Endothelial cell of umbilical vein (primary cell): ENCODE data around the gene ANKS6. TPM values are rescaled to one million over a fixed set of nuclear protein-coding genes. Genes with fewer than 3 reads are reported as not detected.

Experiments
- BruUV-seq: library from RNA; stranded (reverse); fragments of 400-500 nt; replicated peaks from 2 replicates; lab custom pipeline; 2021; lab: Mats Ljungman, UMichigan
- CTCF ChIA-PET: fragments of 300-600, 350-600 bp; sonication (Branson Sonifier 250); formaldehyde crosslinking; loops from one replicate; lab custom pipeline; 2021; ENCODE audit warnings: antibody characterized with exemption, inconsistent platforms; lab: Charles Lee
- POLR2A ChIA-PET: fragments of 300-600, 350-600 bp; sonication (Branson Sonifier 250); formaldehyde crosslinking; loops from one replicate; lab custom pipeline; 2021; ENCODE audit warnings: antibody characterized with exemption, inconsistent platforms; lab: Charles Lee
- DNase-seq: peaks from one replicate; pipeline ENCODE4 v3.0.0-alpha.2; 2011; ENCODE audit warnings: low read depth, low spot score
- FAIRE-seq: peaks from 2 replicates; lab custom pipeline; 2011; peaks lifted over from hg19 to GRCh38; lab: Jason Lieb, UNC
- H2AFZ ChIP-seq: 2 replicates; pipeline ENCODE4 v1.6.0; 2012; ENCODE audit warnings: low read depth, low read length, control low read depth, inconsistent platforms
- H3K27ac ChIP-seq: 2 replicates; pipeline ENCODE4 v1.5.1; 2011; ENCODE audit warnings: low read depth, mild to moderate bottlenecking, control low read depth, low read length, moderate library complexity; ENCODE audit not compliant: insufficient read depth
- H3K27me3 ChIP-seq, 2 experiments: 2 replicates each; pipeline versions ENCODE4 v1.6.0 to v1.6.1; 2011; ENCODE audit warnings: low read length in 2 of 2, mixed read lengths in 1 of 2; ENCODE audit not compliant: control insufficient read depth in 2 of 2, insufficient read depth in 2 of 2
- H3K36me3 ChIP-seq, 2 experiments: 2 replicates in 1 of 2; 3 replicates in 1 of 2; pipeline ENCODE4 v1.5.1; 2011; ENCODE audit warnings: low read length in 2 of 2, mild to moderate bottlenecking in 1 of 2, moderate library complexity in 1 of 2; ENCODE audit not compliant: control insufficient read depth in 2 of 2, insufficient read depth in 2 of 2; ENCODE audit errors: extremely low read depth in 1 of 2
- H3K4me1 ChIP-seq: 3 replicates; pipeline ENCODE4 v1.5.1; 2011; ENCODE audit warnings: mild to moderate bottlenecking, low read length; ENCODE audit not compliant: control insufficient read depth, insufficient read depth; ENCODE audit errors: extremely low read depth
- H3K4me2 ChIP-seq: 2 replicates; pipeline ENCODE4 v1.6.1; 2011; ENCODE audit warnings: low read length, control low read depth, mixed read lengths; ENCODE audit not compliant: insufficient read depth
- H3K4me3 ChIP-seq, 3 experiments: fragments of 200-600 bp in 1 of 3; sonication (generic), shearing (Covaris generic) in 1 of 3; replicated peaks in 1 of 3; 2 replicates each; pipeline ENCODE4 v1.5.1; 2011 to 2016; ENCODE audit warnings: control low read depth in 3 of 3, low read length in 3 of 3, mild to moderate bottlenecking in 2 of 3, inconsistent platforms in 1 of 3, low read depth in 1 of 3, moderate library complexity in 1 of 3; ENCODE audit not compliant: insufficient read depth in 1 of 3
- H3K79me2 ChIP-seq: 2 replicates; pipeline ENCODE4 v1.6.0; 2012; ENCODE audit warnings: low read length, inconsistent platforms; ENCODE audit not compliant: control insufficient read depth, insufficient read depth
- H3K9ac ChIP-seq: replicated peaks from 2 replicates; pipeline ENCODE3; 2011; ENCODE audit warnings: low read length, control low read depth; ENCODE audit not compliant: insufficient read depth; ENCODE audit errors: extremely low read depth
- H3K9me1 ChIP-seq: replicated peaks from 3 replicates; pipeline ENCODE4 v1.6.0; 2011; ENCODE audit warnings: mild to moderate bottlenecking, low read length; ENCODE audit not compliant: control insufficient read depth, insufficient read depth; ENCODE audit errors: extremely low read depth
- H3K9me3 ChIP-seq: replicated peaks from 2 replicates; pipeline ENCODE4 v1.5.1; 2012; ENCODE audit warnings: low read length, inconsistent platforms; ENCODE audit not compliant: control insufficient read depth, insufficient read depth
- H4K20me1 ChIP-seq: replicated peaks from 2 replicates; pipeline ENCODE3; 2011; ENCODE audit warnings: mild to moderate bottlenecking, low read length; ENCODE audit not compliant: control insufficient read depth, insufficient read depth; ENCODE audit errors: extremely low read depth
- CTCF ChIP-seq, 2 donors: IDR thresholded peaks; 1 replicate in 1 of 2; 2 replicates in 1 of 2; pipeline ENCODE4 v1.5.1; 2011; ENCODE audit warnings: low read length in 2 of 2, mild to moderate bottlenecking in 2 of 2, moderate library complexity in 2 of 2, control low read depth in 1 of 2, inconsistent platforms in 1 of 2, low read depth in 1 of 2; ENCODE audit not compliant: insufficient read depth in 1 of 2; ENCODE audit errors: extremely low read depth in 1 of 2
- EZH2 ChIP-seq: IDR thresholded peaks from 2 replicates; pipeline ENCODE4 v1.6.1; 2012; ENCODE audit warnings: borderline replicate concordance, low read depth, mild to moderate bottlenecking, moderate library complexity, low read length, inconsistent platforms; ENCODE audit not compliant: severe bottlenecking
- FOS ChIP-seq: IDR thresholded peaks from 2 replicates; pipeline ENCODE4 v1.6.1; 2011; ENCODE audit warnings: mild to moderate bottlenecking, low read length, moderate library complexity, borderline replicate concordance; ENCODE audit not compliant: insufficient read depth
- GATA2 ChIP-seq: IDR thresholded peaks from 2 replicates; pipeline ENCODE4 v1.7.0; 2011; ENCODE audit warnings: low read depth, mild to moderate bottlenecking, moderate library complexity, mixed read lengths, low read length; ENCODE audit not compliant: insufficient read length, insufficient read depth
- JUN ChIP-seq: IDR thresholded peaks from 2 replicates; pipeline ENCODE4 v1.6.1; 2011; ENCODE audit warnings: borderline replicate concordance, low read depth; ENCODE audit not compliant: insufficient read length, insufficient read depth
- MYC ChIP-seq: IDR thresholded peaks from one replicate; pipeline ENCODE4 v1.6.1; 2011; ENCODE audit warnings: mild to moderate bottlenecking, low read depth, low read length
- POLR2A ChIP-seq: IDR thresholded peaks from 2 replicates; pipeline ENCODE4 v1.6.1; 2012; ENCODE audit warnings: low read depth, mild to moderate bottlenecking, control low read depth, low read length
- dilution Hi-C: fragments of 300-500 bp; cut with MboI; formaldehyde crosslinking; loops from one replicate; pipeline ENCODE4 v1.15.0; 2019; ENCODE audit warnings: low sequenced_read_pairs; ENCODE audit not compliant: extremely low pct_ligation_motif_present
- intact Hi-C: fragments of 100-400 bp; cut with micrococcal nuclease; formaldehyde crosslinking; loops from one replicate; pipeline ENCODE4 v1.10.0; 2022
- polyA plus RNA-seq, 4 experiments: library from polyadenylated mRNA; depleted of rRNA in 3 of 4; stranded (reverse) in 3 of 4; unstranded in 1 of 4; fragments of >200 nt; gene quantifications; 2 replicates each; pipeline versions ENCODE4 v1.2.1 to v1.2.3, GENCODE V29; 2011 to 2012; ENCODE audit warnings: missing spikeins in 1 of 4
- total RNA-seq: library from RNA; stranded (reverse); gene quantifications from 2 replicates; pipeline ENCODE4 v1.2.3, GENCODE V29; 2021
- TF ChIP-seq, protein P1 (sequence below): IDR thresholded peaks from 2 replicates; pipeline ENCODE4 v1.6.1; 2011; ENCODE audit not compliant: insufficient read depth, insufficient read length

ANKS6 gene
- total and polyA plus RNA-seq, 2 donors (not counting 3 experiments of a cell fraction or from before 2014, with no cell fraction given), result 15.5 to 18.6 TPM

DNA sequence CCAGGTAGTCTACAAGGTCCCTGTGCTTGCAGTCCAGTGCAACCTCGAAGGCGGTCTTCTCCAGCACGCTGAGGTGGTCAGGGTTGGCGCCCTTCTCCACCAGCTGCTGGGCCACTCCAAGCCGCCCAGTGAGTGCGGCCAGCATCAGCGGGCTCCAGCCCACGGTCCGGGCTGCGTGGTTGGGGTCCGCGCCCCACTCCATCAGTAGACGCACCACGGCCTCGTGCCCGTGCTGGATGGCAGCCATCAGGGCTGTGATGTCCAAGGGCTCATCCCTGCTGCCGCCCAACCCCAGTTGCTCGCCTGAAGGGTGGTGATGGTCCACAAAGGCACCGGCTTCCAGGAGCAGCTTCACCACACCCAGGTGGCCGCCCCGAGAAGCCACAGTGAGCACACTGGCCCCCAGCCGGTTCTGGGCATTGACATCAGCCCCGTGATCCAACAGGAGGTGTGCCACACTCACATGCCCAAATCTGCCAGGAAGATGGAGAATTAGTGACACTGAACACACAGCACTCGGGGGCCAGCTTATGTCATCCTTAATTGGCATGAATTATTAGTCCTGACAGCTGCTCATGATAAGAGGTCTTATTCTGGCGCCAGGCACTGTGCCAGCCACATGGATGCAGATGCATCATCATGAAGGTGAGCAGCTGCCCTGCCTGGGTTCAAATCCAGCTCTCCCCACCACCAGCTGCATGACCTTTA is 6.1 kb downstream of the ANKS6 start:
- Histone ChIP-seq H3K9me3 (no peaks in the 10 kb centered on the region), H4K20me1 (no peaks in the 10 kb centered on the region), H3K4me1 (peaks cover 9% of the 10 kb centered on the region), H3K9me1 (no peaks in the 10 kb centered on the region), H3K36me3 (no peaks in the 10 kb centered on the region), H3K9ac (no peak overlapping the region), H3K4me3 (no peak overlapping the region), H3K79me2 (peaks cover 20% of the 10 kb centered on the region), H3K27me3 (no peaks in the 10 kb centered on the region), H3K27ac (no peak overlapping the region), H3K4me2 (no peak overlapping the region), H2AFZ (no peak overlapping the region)
- DNase-seq (no peak), FAIRE-seq (no peak)
- intact Hi-C loops, result loop anchor here (2.0 to 5.0 kb wide), 2 partner anchors 718 to 867 kb away; partner anchors contain the start of gene TRMO
- no peak for TF ChIP-seq CTCF (IDR thresholded peaks at IDR 0.05; ENCODE audit: extremely low read depth in 1 of 2, insufficient read depth in 1 of 2, low read depth in 1 of 2, low read length in 2 of 2)
- TF ChIP-seq GATA2, result no peak
- TF ChIP-seq POLR2A, result no peak
- TF ChIP-seq JUN, result no peak
- TF ChIP-seq, protein P1, sequence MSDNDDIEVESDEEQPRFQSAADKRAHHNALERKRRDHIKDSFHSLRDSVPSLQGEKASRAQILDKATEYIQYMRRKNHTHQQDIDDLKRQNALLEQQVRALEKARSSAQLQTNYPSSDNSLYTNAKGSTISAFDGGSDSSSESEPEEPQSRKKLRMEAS, result no peak
- TF ChIP-seq EZH2, result no peak
- TF ChIP-seq MYC, result no peak
- no peak for TF ChIP-seq FOS
- dilution Hi-C loops, result no loop called here
- POLR2A ChIA-PET, result no interaction called here
- CTCF ChIA-PET, result interaction anchor here (1.3 to 1.8 kb wide), 3 partner anchors 11 to 267 kb away, joined by 3 to 9 read pairs (median 6); no protein-coding TSS in a partner anchor
- BruUV-seq, result no TSS peak
